Measurements from ENCODE around the gene VAV2.

VAV2 gene

GRCh38 chr9:133799716-133800115 lies 192.4 kb downstream of the VAV2 start:
- no peaks in the 10 kb centered on the region for H3K9me3 ChIP-seq (ENCODE audit: insufficient read depth, low read length)
- no peaks in the 10 kb centered on the region for H3K36me3 ChIP-seq (ENCODE audit: low read length)
- H3F3A ChIP-seq (ENCODE audit: insufficient read depth): no peaks in the 10 kb centered on the region
- no peaks in the 10 kb centered on the region for H3K27me3 ChIP-seq (ENCODE audit: low read length)
- TF ChIP-seq CTCF (IDR thresholded peaks at IDR 0.05; ENCODE audit: insufficient read depth, low read length, poor library complexity, severe bottlenecking) (no peak), EZH2phosphoT487 (conservative IDR thresholded peaks at IDR 0.05; ENCODE audit: low read length) (no peak)
- H4K20me1 ChIP-seq (ENCODE audit: low read depth, low read length): no peaks in the 10 kb centered on the region; the same call in 1 of the 2 replicates
- H3K4me3 ChIP-seq (ENCODE audit: insufficient read depth, low read length, poor library complexity, severe bottlenecking): no peak overlapping the region
- no peak overlapping the region for H3K4me2 ChIP-seq (ENCODE audit: low read depth, low read length, poor library complexity, severe bottlenecking)
- no peak overlapping the region for H3K27ac ChIP-seq (ENCODE audit: low read depth, low read length)
- no peaks in the 10 kb centered on the region for H3K9me2 ChIP-seq (replicated peaks; ENCODE audit: insufficient read depth, low read length)
- no peak overlapping the region for H2AFZ ChIP-seq (ENCODE audit: low read depth, low read length, severe bottlenecking)
- H3K79me2 ChIP-seq (ENCODE audit: insufficient read depth, low read length): no peaks in the 10 kb centered on the region
- H3K9ac ChIP-seq (ENCODE audit: low read length): no peak overlapping the region

DNA sequence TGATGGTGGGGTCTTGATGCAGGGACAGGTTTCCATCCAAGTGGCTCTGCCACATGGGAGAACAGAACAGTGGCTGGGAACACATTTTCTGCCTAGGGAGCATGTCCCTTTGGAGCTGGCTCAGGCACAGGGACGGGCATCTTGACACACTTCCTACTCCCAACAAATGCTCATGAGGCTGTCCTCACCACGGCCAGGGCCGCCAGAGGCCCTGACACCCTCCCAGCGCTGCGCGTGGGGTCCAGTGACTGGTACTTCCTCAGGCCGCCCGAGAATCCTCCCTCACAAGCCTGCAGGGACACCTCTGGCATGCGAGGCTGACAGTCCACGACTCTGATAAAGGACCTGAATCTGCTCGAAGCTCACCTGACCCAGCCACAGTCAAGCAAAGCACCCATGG lies 193.0 kb downstream of the VAV2 start:
- TF ChIP-seq CTCF (IDR thresholded peaks at IDR 0.05; ENCODE audit: insufficient read depth, low read length, poor library complexity, severe bottlenecking) (no peak), EZH2phosphoT487 (conservative IDR thresholded peaks at IDR 0.05; ENCODE audit: low read length) (no peak)
- no peak overlapping the region for H2AFZ ChIP-seq (ENCODE audit: low read depth, low read length, severe bottlenecking)
- no peak overlapping the region for H3K4me3 ChIP-seq (ENCODE audit: insufficient read depth, low read length, poor library complexity, severe bottlenecking)
- no peaks in the 10 kb centered on the region for H3F3A ChIP-seq (ENCODE audit: insufficient read depth)
- no peaks in the 10 kb centered on the region for H3K36me3 ChIP-seq (ENCODE audit: low read length)
- no peaks in the 10 kb centered on the region; the same call in 1 of the 2 replicates for H4K20me1 ChIP-seq (ENCODE audit: low read depth, low read length)
- no peak overlapping the region for H3K27ac ChIP-seq (ENCODE audit: low read depth, low read length)
- no peak overlapping the region for H3K9ac ChIP-seq (ENCODE audit: low read length)
- no peaks in the 10 kb centered on the region for H3K9me3 ChIP-seq (ENCODE audit: insufficient read depth, low read length)
- H3K27me3 ChIP-seq (ENCODE audit: low read length): no peaks in the 10 kb centered on the region
- H3K79me2 ChIP-seq (ENCODE audit: insufficient read depth, low read length): no peaks in the 10 kb centered on the region
- H3K9me2 ChIP-seq (replicated peaks; ENCODE audit: insufficient read depth, low read length): no peaks in the 10 kb centered on the region
- no peak overlapping the region for H3K4me2 ChIP-seq (ENCODE audit: low read depth, low read length, poor library complexity, severe bottlenecking)

DNA sequence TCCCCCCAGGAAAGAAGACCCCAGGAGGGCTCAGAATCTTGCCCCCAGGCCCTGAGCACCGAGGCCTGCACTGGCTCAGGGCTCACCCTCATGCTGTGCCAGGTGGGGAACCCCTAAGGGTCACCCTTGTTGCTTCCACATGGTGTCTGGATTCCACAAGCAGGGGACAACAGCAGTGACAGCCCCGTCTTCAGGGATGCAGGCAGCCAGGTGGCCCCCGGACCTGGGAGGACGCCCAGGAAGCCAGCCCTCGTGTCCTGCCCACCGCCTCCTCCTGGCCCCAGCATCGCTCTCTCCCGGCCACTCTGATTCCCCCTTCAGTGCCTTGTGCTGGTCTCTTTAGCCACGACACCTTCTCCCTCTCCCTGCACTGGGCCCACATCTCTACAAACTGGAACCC lies 194.0 kb downstream of the VAV2 start:
- no peak overlapping the region for H3K9ac ChIP-seq (ENCODE audit: low read length)
- no peaks in the 10 kb centered on the region for H3K9me3 ChIP-seq (ENCODE audit: insufficient read depth, low read length)
- no peaks in the 10 kb centered on the region for H3K27me3 ChIP-seq (ENCODE audit: low read length)
- no peaks in the 10 kb centered on the region for H3K9me2 ChIP-seq (replicated peaks; ENCODE audit: insufficient read depth, low read length)
- no peaks in the 10 kb centered on the region for H3F3A ChIP-seq (ENCODE audit: insufficient read depth)
- no peak overlapping the region for H3K27ac ChIP-seq (ENCODE audit: low read depth, low read length)
- no peak overlapping the region for H2AFZ ChIP-seq (ENCODE audit: low read depth, low read length, severe bottlenecking)
- no peak overlapping the region for H3K4me3 ChIP-seq (ENCODE audit: insufficient read depth, low read length, poor library complexity, severe bottlenecking)
- TF ChIP-seq CTCF (IDR thresholded peaks at IDR 0.05; ENCODE audit: insufficient read depth, low read length, poor library complexity, severe bottlenecking) (no peak), EZH2phosphoT487 (conservative IDR thresholded peaks at IDR 0.05; ENCODE audit: low read length) (no peak)
- no peaks in the 10 kb centered on the region for H3K79me2 ChIP-seq (ENCODE audit: insufficient read depth, low read length)
- H3K4me2 ChIP-seq (ENCODE audit: low read depth, low read length, poor library complexity, severe bottlenecking): no peak overlapping the region
- H4K20me1 ChIP-seq (ENCODE audit: low read depth, low read length): no peaks in the 10 kb centered on the region; the same call in 1 of the 2 replicates
- H3K36me3 ChIP-seq (ENCODE audit: low read length): no peaks in the 10 kb centered on the region
